NCI-H1048 (cell line): Measurements from ENCODE around the gene HHLA2.
"Not testable (repeated sequence)": the region's sequence is repeated elsewhere in the genome, so short reads cannot be mapped to it uniquely, and the experiment has no call there.

ENCODE experiments used
- DNase-seq: peaks from one replicate; lab custom pipeline; 2025; lab: John Stamatoyannopoulos, UW

HHLA2 gene

GRCh38 chr3:108342837-108343486 is 46.6 kb downstream of the HHLA2 start:
- no peak for DNase-seq

GRCh38 chr3:108343491-108343890 is 47.1 kb downstream of the HHLA2 start:
- DNase-seq = no peak

- no peak for DNase-seq
These were observed 49.3 kb downstream of the HHLA2 start for GRCh38 chr3:108345492-108346205.

- no peak for DNase-seq
These were observed 50.2 kb downstream of the HHLA2 start for GRCh38 chr3:108346301-108347227.

GRCh38 chr3:108352176-108352575 is 55.8 kb downstream of the HHLA2 start:
- DNase-seq = no peak

GRCh38 chr3:108354562-108354961 is 58.2 kb downstream of the HHLA2 start:
- DNase-seq = no peak

- DNase-seq = no peak
These were observed 60.7 kb downstream of the HHLA2 start for GRCh38 chr3:108357042-108357441.

- no peak for DNase-seq
These were observed 62.7 kb downstream of the HHLA2 start for GRCh38 chr3:108359011-108359410.

GRCh38 chr3:108376026-108376425 is 79.7 kb downstream of the HHLA2 start:
- DNase-seq = no peak

GRCh38 chr3:108377384-108377783 is 81.0 kb downstream of the HHLA2 start:
- no peak for DNase-seq

GRCh38 chr3:108378153-108378951 is 82.0 kb downstream of the HHLA2 start:
- DNase-seq = no peak

GRCh38 chr3:108378952-108379342 is 82.6 kb downstream of the HHLA2 start:
- not testable (repeated sequence) for DNase-seq

GRCh38 chr3:108380128-108380795 is 83.9 kb downstream of the HHLA2 start:
- DNase-seq = no peak

GRCh38 chr3:108381529-108382140 is 85.3 kb downstream of the HHLA2 start:
- no peak for DNase-seq

GRCh38 chr3:108383306-108383705 is 87.0 kb downstream of the HHLA2 start:
- DNase-seq = no peak

- DNase-seq = no peak
These were observed 90.7 kb downstream of the HHLA2 start for GRCh38 chr3:108387063-108387462.

- DNase-seq = no peak
These were observed 92.1 kb downstream of the HHLA2 start for GRCh38 chr3:108388136-108389132.

GRCh38 chr3:108389372-108389771 is 93.0 kb downstream of the HHLA2 start:
- no peak for DNase-seq

- DNase-seq = no peak
These were observed 95.7 kb downstream of the HHLA2 start for GRCh38 chr3:108391917-108392593.
